ENCODE data around the gene IL1RAP.

IL1RAP gene

GRCh38 chr3:190486533-190486864 lies 27.4 kb upstream of the IL1RAP start:
- TF ChIP-seq TOX (CRISPR knock-in tag; IDR thresholded peaks at IDR 0.05; ENCODE audit: borderline replicate concordance) (no peak), CREB5 (CRISPR knock-in tag; IDR thresholded peaks at IDR 0.05; ENCODE audit: low read depth) (no peak), ZNF70 (CRISPR knock-in tag; IDR thresholded peaks at IDR 0.05) (no peak), PATZ1 (CRISPR knock-in tag; IDR thresholded peaks at IDR 0.05; ENCODE audit: borderline replicate concordance) (no peak), SNAI2 (CRISPR knock-in tag; IDR thresholded peaks at IDR 0.05) (no peak)
- no peak for ATAC-seq

GRCh38 chr3:190486908-190487607 lies 26.8 kb upstream of the IL1RAP start:
- no peak for ATAC-seq
- TF ChIP-seq RARB (CRISPR knock-in tag; IDR thresholded peaks at IDR 0.05) (no peak), OSR1 (CRISPR knock-in tag; IDR thresholded peaks at IDR 0.05) (no peak), ESRRG (CRISPR knock-in tag; IDR thresholded peaks at IDR 0.05) (no peak), ARNTL (CRISPR knock-in tag; IDR thresholded peaks at IDR 0.05; ENCODE audit: borderline replicate concordance, low read depth) (no peak), TCF4 (CRISPR knock-in tag; IDR thresholded peaks at IDR 0.05; ENCODE audit: borderline replicate concordance) (no peak), TSHZ2 (CRISPR knock-in tag; IDR thresholded peaks at IDR 0.05) (no peak)

GRCh38 chr3:190491533-190492054 lies 22.3 kb upstream of the IL1RAP start:
- no peak for ATAC-seq
- no peak for TF ChIP-seq ARNTL (CRISPR knock-in tag; IDR thresholded peaks at IDR 0.05; ENCODE audit: borderline replicate concordance, low read depth)
- TF ChIP-seq SNAI2 (CRISPR knock-in tag; IDR thresholded peaks at IDR 0.05) = no peak
- TF ChIP-seq GLIS3 (CRISPR knock-in tag; IDR thresholded peaks at IDR 0.05) = no peak
- no peak for TF ChIP-seq POU6F1 (CRISPR knock-in tag; IDR thresholded peaks at IDR 0.05; ENCODE audit: borderline replicate concordance, low read depth)
- no peak for TF ChIP-seq ZFP30 (CRISPR knock-in tag; IDR thresholded peaks at IDR 0.05)
- TF ChIP-seq TSHZ2 (CRISPR knock-in tag; IDR thresholded peaks at IDR 0.05) = no peak
- TF ChIP-seq ISL1 (CRISPR knock-in tag; IDR thresholded peaks at IDR 0.05) = no peak
- no peak for TF ChIP-seq PPARA (CRISPR knock-in tag; IDR thresholded peaks at IDR 0.05; ENCODE audit: borderline replicate concordance)
- TF ChIP-seq ZC3H10 (CRISPR knock-in tag; IDR thresholded peaks at IDR 0.05) = no peak
- TF ChIP-seq PATZ1 (CRISPR knock-in tag; IDR thresholded peaks at IDR 0.05; ENCODE audit: borderline replicate concordance) = no peak
- no peak for TF ChIP-seq ZNF70 (CRISPR knock-in tag; IDR thresholded peaks at IDR 0.05)
- no peak for TF ChIP-seq CSRNP3 (CRISPR knock-in tag; IDR thresholded peaks at IDR 0.05)
- TF ChIP-seq TOX (CRISPR knock-in tag; IDR thresholded peaks at IDR 0.05; ENCODE audit: borderline replicate concordance) = no peak
- no peak for TF ChIP-seq RARB (CRISPR knock-in tag; IDR thresholded peaks at IDR 0.05)
- no peak for TF ChIP-seq TCF4 (CRISPR knock-in tag; IDR thresholded peaks at IDR 0.05; ENCODE audit: borderline replicate concordance)
- TF ChIP-seq CSDC2 (CRISPR knock-in tag; IDR thresholded peaks at IDR 0.05) = no peak

All from SK-N-SH treated with all-trans-retinoic acid at 6 μM for 48 hours (cell line).